H1 (cell line): ENCODE measurements around the gene RAD23B. TPM values are rescaled to one million over a fixed set of nuclear protein-coding genes. Genes with fewer than 3 reads are reported as not detected.

Experiments used
- CHD7 ChIP-seq: fragments of 300-600 bp; sonication (generic); IDR thresholded peaks from 2 replicates; pipeline ENCODE4 v1.7.1; 2012; ENCODE audit warnings: low read length, moderate library complexity, mild to moderate bottlenecking, inconsistent platforms; ENCODE audit not compliant: insufficient replicate concordance
- EZH2 ChIP-seq: fragments of 200-600 bp; sonication (generic); IDR thresholded peaks from 2 replicates; pipeline ENCODE4 v1.7.1; 2012; ENCODE audit warnings: low read depth, mild to moderate bottlenecking, moderate library complexity, low read length, inconsistent platforms; ENCODE audit not compliant: severe bottlenecking
- GTF2F1 ChIP-seq: IDR thresholded peaks from 2 replicates; pipeline ENCODE4 v1.6.1; 2012; ENCODE audit warnings: low read depth, low read length, improper control_type of control experiment, borderline replicate concordance
- HDAC2 ChIP-seq, 2 experiments: fragments of 300-600 bp in 1 of 2; sonication (generic) in 1 of 2; IDR thresholded peaks; 2 replicates each; pipeline ENCODE4 v1.6.1; 2011 to 2012; ENCODE audit warnings: low read depth in 2 of 2, low read length in 2 of 2, mild to moderate bottlenecking in 2 of 2, moderate library complexity in 2 of 2, borderline replicate concordance in 1 of 2, inconsistent platforms in 1 of 2
- KDM5A ChIP-seq: fragments of 200-600 bp; IDR thresholded peaks from 2 replicates; pipeline ENCODE4 v1.7.1; 2012; ENCODE audit warnings: mild to moderate bottlenecking, low read length, inconsistent platforms, mixed read lengths
- NRF1 ChIP-seq: IDR thresholded peaks from 2 replicates; pipeline ENCODE4 v1.6.1; 2011; ENCODE audit warnings: mild to moderate bottlenecking, low read depth, low read length, improper control_type of control experiment
- POLR2AphosphoS5 ChIP-seq: IDR thresholded peaks from 2 replicates; pipeline ENCODE4 v1.6.1; 2011; ENCODE audit warnings: low read depth, low read length
- RNF2 ChIP-seq: fragments of 200-900, 300-1000 bp; sonication (generic); IDR thresholded peaks from 2 replicates; pipeline ENCODE4 v1.7.1; 2016; ENCODE audit warnings: borderline replicate concordance, low read depth, mild to moderate bottlenecking, antibody characterized with exemption, low read length; ENCODE audit not compliant: poor library complexity, severe bottlenecking; ENCODE audit errors: missing control alignments
- SIX5 ChIP-seq: IDR thresholded peaks from 2 replicates; pipeline ENCODE4 v1.6.1; 2011; ENCODE audit warnings: mild to moderate bottlenecking, low read depth, low read length
- polyA plus RNA-seq, 7 experiments: library from polyadenylated mRNA; depleted of rRNA in 3 of 7; stranded (reverse) in 5 of 7; unstranded in 2 of 7; fragments of >200 nt in 5 of 7; fragments of 200-250 nt in 2 of 7; gene quantifications; 1 replicate in 5 of 7; 2 replicates in 1 of 7; 4 replicates in 1 of 7; pipeline versions ENCODE4 v1.2.1 to v1.2.3, GENCODE V29; 2011 to 2013; ENCODE audit warnings: missing spikeins in 2 of 7, mixed read lengths in 2 of 7
- total RNA-seq: library from RNA; stranded (reverse); fragmentation: NEBNext Ultra II Directional; extraction: Animal tissue kit (Norgen Biotek cat#: 25700); gene quantifications from 2 replicates; pipeline ENCODE4 v1.2.1, GENCODE V29; 2021

The RAD23B gene
- total and polyA plus RNA-seq, 2 of the 8 experiments (the other 6 are each of a cell fraction or from before 2014, with no cell fraction given): 97.1 to 165 TPM

GRCh38 chr9:107328510-107328909, 45.4 kb downstream of the RAD23B start (continued):
- no peak for TF ChIP-seq CHD7
- TF ChIP-seq GTF2F1: no peak
- no peak for TF ChIP-seq HDAC2 (IDR thresholded peaks at IDR 0.05; ENCODE audit: borderline replicate concordance in 1 of 2, low read depth in 2 of 2, low read length in 2 of 2)
- no peak for TF ChIP-seq EZH2
- TF ChIP-seq NRF1: no peak
- TF ChIP-seq RNF2: no peak
- TF ChIP-seq KDM5A: no peak
- TF ChIP-seq SIX5: no peak
- no peak for TF ChIP-seq POLR2AphosphoS5
